DND-41 (cell line): ENCODE results near the gene RAPGEF1.

Experiments
- EZH2 ChIP-seq: IDR thresholded peaks from 3 replicates; pipeline ENCODE4 v1.6.1; 2012; ENCODE audit warnings: borderline replicate concordance, low read depth, mild to moderate bottlenecking, moderate library complexity, low read length, inconsistent platforms; ENCODE audit not compliant: severe bottlenecking
- TF ChIP-seq, protein P1 (sequence below): IDR thresholded peaks from 2 replicates; pipeline ENCODE4 v1.5.1; 2012; ENCODE audit warnings: borderline replicate concordance, low read length, moderate library complexity, mild to moderate bottlenecking; ENCODE audit not compliant: poor library complexity, severe bottlenecking; ENCODE audit errors: extremely low read depth

DNA sequence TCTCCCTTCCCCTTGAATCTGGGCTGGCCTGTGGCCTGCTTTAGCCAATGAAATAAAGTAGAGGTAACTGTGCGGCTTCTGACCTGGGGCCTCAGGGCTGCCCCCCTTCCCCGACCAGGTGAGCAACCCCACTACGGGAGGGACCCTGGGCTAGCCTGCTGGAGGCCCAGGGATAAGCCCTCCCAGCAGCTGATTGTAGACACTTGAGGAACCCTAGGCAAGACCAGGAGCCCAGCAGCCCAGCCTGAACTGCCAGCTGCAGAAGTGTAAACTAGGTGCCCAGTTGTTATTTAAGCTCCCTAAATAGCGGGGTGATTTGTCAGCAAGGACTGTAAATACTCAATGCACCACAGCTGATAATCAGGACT is 41.3 kb downstream of the RAPGEF1 start:
- TF ChIP-seq, protein P1, sequence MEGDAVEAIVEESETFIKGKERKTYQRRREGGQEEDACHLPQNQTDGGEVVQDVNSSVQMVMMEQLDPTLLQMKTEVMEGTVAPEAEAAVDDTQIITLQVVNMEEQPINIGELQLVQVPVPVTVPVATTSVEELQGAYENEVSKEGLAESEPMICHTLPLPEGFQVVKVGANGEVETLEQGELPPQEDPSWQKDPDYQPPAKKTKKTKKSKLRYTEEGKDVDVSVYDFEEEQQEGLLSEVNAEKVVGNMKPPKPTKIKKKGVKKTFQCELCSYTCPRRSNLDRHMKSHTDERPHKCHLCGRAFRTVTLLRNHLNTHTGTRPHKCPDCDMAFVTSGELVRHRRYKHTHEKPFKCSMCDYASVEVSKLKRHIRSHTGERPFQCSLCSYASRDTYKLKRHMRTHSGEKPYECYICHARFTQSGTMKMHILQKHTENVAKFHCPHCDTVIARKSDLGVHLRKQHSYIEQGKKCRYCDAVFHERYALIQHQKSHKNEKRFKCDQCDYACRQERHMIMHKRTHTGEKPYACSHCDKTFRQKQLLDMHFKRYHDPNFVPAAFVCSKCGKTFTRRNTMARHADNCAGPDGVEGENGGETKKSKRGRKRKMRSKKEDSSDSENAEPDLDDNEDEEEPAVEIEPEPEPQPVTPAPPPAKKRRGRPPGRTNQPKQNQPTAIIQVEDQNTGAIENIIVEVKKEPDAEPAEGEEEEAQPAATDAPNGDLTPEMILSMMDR, result no peak
- no peak for TF ChIP-seq EZH2
